Adrenal gland (tissue), 12 donors: Measurements from ENCODE around the gene CREBBP. TPM values are rescaled to one million over a fixed set of nuclear protein-coding genes. Genes with fewer than 3 reads are reported as not detected.

Experiments used
- DNase-seq, 7 donors: peaks; one replicate each; pipeline ENCODE4 v3.0.0-alpha.2; 2019 to 2020
- H3K27ac ChIP-seq, 5 donors: fragments of 200-600 bp; sonication (generic) in 4 of 5; 1 replicate in 3 of 5; 2 replicates in 2 of 5; pipeline versions ENCODE4 v1.5.1 to v1.8.0; 2016 to 2020; ENCODE audit warnings: mild to moderate bottlenecking in 1 of 5
- H3K27me3 ChIP-seq: fragments of 200-600 bp; 2 replicates; pipeline ENCODE4 v1.8.0; 2021
- H3K36me3 ChIP-seq, 2 donors: fragments of 200-600 bp; replicated peaks in 1 of 2; 1 replicate in 1 of 2; 2 replicates in 1 of 2; pipeline versions ENCODE4 v1.5.1 to v1.8.0; 2018 to 2022
- H3K4me1 ChIP-seq, 2 donors: fragments of 200-600 bp; replicated peaks in 1 of 2; 1 replicate in 1 of 2; 2 replicates in 1 of 2; pipeline versions ENCODE4 v1.5.1 to v1.8.0; 2018 to 2021
- H3K4me3 ChIP-seq, 4 donors: fragments of 200-600 bp; sonication (generic) in 3 of 4; one replicate each; pipeline ENCODE4 v1.5.1; 2016 to 2018
- H3K9me3 ChIP-seq, 3 donors: fragments of 200-600 bp; sonication (generic) in 1 of 3; replicated peaks in 1 of 3; 1 replicate in 2 of 3; 2 replicates in 1 of 3; pipeline versions ENCODE4 v1.5.1 to v1.8.0; 2016 to 2021
- CTCF ChIP-seq, 6 experiments: fragments of 450-650 bp in 4 of 6; fragments of 200-600 bp in 2 of 6; sonication (generic) in 1 of 6; IDR thresholded peaks; 1 replicate in 5 of 6; 2 replicates in 1 of 6; pipeline versions ENCODE4 v1.5.1 to v1.8.0; 2016 to 2021; ENCODE audit warnings: antibody characterized with exemption in 6 of 6, mild to moderate bottlenecking in 2 of 6, moderate library complexity in 1 of 6
- POLR2A ChIP-seq, 2 donors: fragments of 450-650 bp; IDR thresholded peaks; one replicate each; pipeline ENCODE4 v1.6.1; 2017; ENCODE audit warnings: antibody characterized with exemption in 2 of 2, mild to moderate bottlenecking in 2 of 2, moderate library complexity in 1 of 2
- WGBS, 4 donors: extraction: QIAGEN DNeasy Blood & Tissue Kit in 2 of 4; methylation state at CpG; one replicate each; pipeline versions ENCODE4 v1.1.5 to v1.1.7; 2013 to 2017; 5-methylcytosine and 5-hydroxymethylcytosine counted together
- intact Hi-C, 2 donors: fragments of 100-400 bp; cut with DNase I; formaldehyde crosslinking; loops; one replicate each; pipeline versions ENCODE4 v1.14.1 to v1.15.0; 2022 to 2023
- polyA plus RNA-seq, 3 donors: library from polyadenylated mRNA; stranded (reverse); fragments of 200-250 nt in 2 of 3; fragments of 350-450 nt in 1 of 3; fragmentation: Illumina TruSeq in 1 of 3; extraction: RNeasy Lipid Tissue Mini Kit (QIAGEN cat#74804) in 1 of 3; gene quantifications; one replicate each; pipeline ENCODE4 v1.2.3, GENCODE V29; 2013 to 2014
- total RNA-seq, 9 donors: library from RNA; depleted of rRNA in 4 of 9; stranded (reverse); fragments of >200 nt in 4 of 9; fragments of 120-200 nt in 1 of 9; fragmentation: NEBNext Ultra II Directional in 1 of 9; extraction: Animal tissue kit (Norgen Biotek cat#: 25700) in 1 of 9; gene quantifications; one replicate each; pipeline versions ENCODE4 v1.1.0 to v1.2.4, GENCODE V29; 2013 to 2023
- donor health status: healthy with polysubstance abuse.
- donor health status: Bipolar disorder and iron deficiency.
- donor health status: DM: yes; HTN: yes; CAD: no.
- donor health status: DM: no; HTN: no; CAD: no.
- donor health status: DM: no; HTN: no; CAD: no.
- donor health status: DM: yes; HTN: yes; CAD: no.

Gene CREBBP
- total and polyA plus RNA-seq, 12 donors = 13.7 to 67.7 (median 44.1) TPM

- intact Hi-C loops = no loop called here
- 87 to 92% (median 90%) methylated on average over 4 of the region's 4 CpGs for WGBS, 4 donors
Observed at GRCh38 chr16:3800477-3801270, 79.8 kb downstream of the CREBBP start.

GRCh38 chr16:3800019-3800418 lies 80.5 kb downstream of the CREBBP start:
- H3K27ac ChIP-seq = no peak overlapping the region
- H3K27me3 ChIP-seq = no peaks in the 10 kb centered on the region
- no peak overlapping the region for H3K4me3 ChIP-seq
- peaks cover 13 to 47% of the 10 kb centered on the region in 2 donors for H3K4me1 ChIP-seq
- H3K36me3 ChIP-seq = no peaks in the 10 kb centered on the region
- H3K9me3 ChIP-seq = no peaks in the 10 kb centered on the region
- intact Hi-C loops = no loop called here
- DNase-seq = no peak
- 84 to 92% (median 90%) methylated on average over 7 of the region's 7 CpGs for WGBS, 4 donors
- TF ChIP-seq CTCF (IDR thresholded peaks at IDR 0.05) (no peak), POLR2A (IDR thresholded peaks at IDR 0.05) (no peak)

More at GRCh38 chr16:3800477-3801270, 79.8 kb downstream of the CREBBP start:
- peaks cover 13 to 48% of the 10 kb centered on the region in 2 donors for H3K4me1 ChIP-seq
- no peak for DNase-seq
- TF ChIP-seq CTCF (IDR thresholded peaks at IDR 0.05) (no peak), POLR2A (IDR thresholded peaks at IDR 0.05) (no peak)
- H3K27ac ChIP-seq = no peak overlapping the region
- H3K9me3 ChIP-seq = no peaks in the 10 kb centered on the region
- H3K27me3 ChIP-seq = no peaks in the 10 kb centered on the region
- H3K36me3 ChIP-seq = no peaks in the 10 kb centered on the region
- no peak overlapping the region for H3K4me3 ChIP-seq

GRCh38 chr16:3799354-3799753 lies 81.2 kb downstream of the CREBBP start:
- Histone ChIP-seq H3K36me3 (no peaks in the 10 kb centered on the region), H3K4me1 (peaks cover 13 to 47% of the 10 kb centered on the region in 2 donors), H3K9me3 (no peaks in the 10 kb centered on the region), H3K27me3 (no peaks in the 10 kb centered on the region), H3K27ac (no peak overlapping the region), H3K4me3 (no peak overlapping the region)
- intact Hi-C loops = no loop called here
- DNase-seq = no peak
- whole genome bisulfite sequencing, 4 donors = 46 to 55% (median 49%) methylated on average over 1 of the region's 1 CpG
- TF ChIP-seq CTCF (IDR thresholded peaks at IDR 0.05) (no peak), POLR2A (IDR thresholded peaks at IDR 0.05) (no peak)

- Histone ChIP-seq H3K4me1 (peaks cover 13 to 43% of the 10 kb centered on the region in 2 donors), H3K9me3 (no peaks in the 10 kb centered on the region), H3K27ac (no peak overlapping the region), H3K27me3 (no peaks in the 10 kb centered on the region), H3K4me3 (no peak overlapping the region), H3K36me3 (no peaks in the 10 kb centered on the region)
- no peak for DNase-seq
- TF ChIP-seq POLR2A (IDR thresholded peaks at IDR 0.05) = no peak
- no peak for TF ChIP-seq CTCF (IDR thresholded peaks at IDR 0.05)
- 83 to 92% (median 86%) methylated on average over 8 of the region's 8 CpGs for WGBS, 4 donors
- intact Hi-C loops = no loop called here
Observed at GRCh38 chr16:3798838-3799237, 81.7 kb downstream of the CREBBP start.
